Frontal cortex (tissue), 4 donors: ENCODE data around the gene COBL. TPM values are rescaled to one million over a fixed set of nuclear protein-coding genes. Genes with fewer than 3 reads are reported as not detected.

ENCODE experiments used
- DNase-seq, 2 donors: peaks; one replicate each; pipeline ENCODE4 v3.0.0; 2012; ENCODE audit warnings: low spot score in 2 of 2
- FAIRE-seq: peaks from 2 replicates; lab custom pipeline; 2012; peaks lifted over from hg19 to GRCh38; lab: Jason Lieb, UNC
- total RNA-seq: library from RNA; depleted of rRNA; stranded (reverse); fragments of >200 nt; gene quantifications from one replicate; pipeline ENCODE4 v1.2.3, GENCODE V29; 2014
- donor health status: control.
- donor health status: control.
- donor health status: control.

COBL gene
- total RNA-seq, 1 donor from 2014 or later = 2.4 TPM

GRCh38 chr7:51309361-51310130 lies 7.1 kb downstream of the COBL start:
- no peak for DNase-seq
- FAIRE-seq = no peak

DNA sequence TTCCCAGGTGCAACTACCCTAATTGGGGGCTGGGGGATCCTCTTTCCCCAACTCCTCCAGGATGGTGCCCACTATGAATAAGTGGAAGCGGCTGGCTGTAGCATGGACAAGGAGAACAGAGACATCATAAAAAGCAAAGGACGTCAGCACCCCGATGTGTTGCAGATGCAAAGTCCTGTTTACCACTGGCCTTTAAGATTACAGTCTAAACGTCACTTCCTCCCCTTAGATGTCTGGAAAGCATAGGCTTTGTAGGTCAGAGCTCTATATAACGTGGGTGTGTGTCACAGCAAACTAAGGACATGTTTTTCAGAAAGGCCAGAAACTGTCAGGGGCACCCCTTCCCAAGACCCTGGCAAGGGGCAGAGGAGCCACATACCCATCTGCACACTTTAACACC lies 7.9 kb downstream of the COBL start:
- FAIRE-seq (no peak), DNase-seq (no peak)

- DNase-seq = no peak
- FAIRE-seq = no peak
These were observed 8.3 kb downstream of the COBL start for GRCh38 chr7:51308265-51308664.

- DNase-seq = no peak
- FAIRE-seq = no peak
These were observed 8.9 kb downstream of the COBL start for GRCh38 chr7:51307651-51308210.

DNA sequence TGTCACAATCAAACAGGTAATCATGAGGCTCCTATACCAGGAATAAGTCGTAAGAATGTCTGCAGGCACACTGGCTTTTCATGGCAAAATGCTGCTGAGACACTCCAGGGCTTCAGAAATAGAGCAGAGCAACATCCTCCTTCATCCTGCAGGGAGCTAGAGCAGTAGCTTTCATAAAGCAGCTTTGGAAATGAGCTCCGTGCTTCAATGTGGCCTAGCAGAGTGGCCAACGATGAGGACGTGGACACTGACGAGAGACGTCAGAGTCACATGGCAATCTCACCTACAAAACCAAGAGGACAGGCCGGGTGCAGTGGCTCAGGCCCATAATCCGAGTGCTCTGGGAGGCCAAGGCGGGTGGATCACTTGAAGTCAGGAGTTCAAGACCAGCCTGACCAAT lies 9.8 kb downstream of the COBL start:
- FAIRE-seq = no peak
- DNase-seq = no peak

DNA sequence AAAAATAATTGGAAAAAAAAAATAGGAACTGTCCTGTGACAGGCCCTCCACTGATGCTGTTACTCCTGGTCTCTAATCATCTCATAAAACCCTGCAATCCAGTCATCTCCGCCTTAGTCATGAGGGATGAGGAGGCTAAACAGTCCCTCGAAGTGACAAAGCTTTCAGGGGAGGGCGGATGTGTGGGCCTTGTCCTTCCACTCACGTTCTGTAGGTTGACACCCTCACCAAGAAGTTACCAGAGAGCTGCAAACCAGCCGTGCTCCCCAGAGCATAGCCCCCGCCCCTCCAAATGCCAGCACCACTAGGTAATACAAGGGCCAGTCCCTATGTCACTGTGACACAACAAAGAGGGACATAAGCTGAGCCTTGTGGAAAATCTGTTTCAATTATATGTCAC lies 11.9 kb downstream of the COBL start:
- FAIRE-seq (no peak), DNase-seq (no peak)

- DNase-seq (no peak), FAIRE-seq (no peak)
These were observed 13.5 kb downstream of the COBL start for GRCh38 chr7:51303142-51303525.

DNA sequence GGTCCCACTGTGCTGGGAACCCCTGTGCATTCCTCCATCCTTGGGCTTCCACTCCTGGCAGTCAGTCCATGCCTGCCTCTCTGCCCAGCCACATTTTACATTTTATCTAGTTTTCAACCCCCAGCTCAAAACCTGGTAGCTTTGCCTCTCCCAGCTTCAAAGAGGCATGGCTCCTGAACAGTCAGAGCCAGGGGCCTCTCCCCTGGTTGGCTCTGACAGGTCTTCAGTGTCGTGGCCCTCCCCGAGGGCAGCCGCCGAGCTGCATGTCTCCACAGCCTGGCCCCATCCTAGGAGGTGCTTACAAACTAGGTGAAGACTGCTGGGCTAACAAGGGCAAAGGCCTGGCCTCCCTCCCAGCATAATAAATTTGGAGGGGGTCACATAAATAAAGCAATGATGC lies 14.8 kb downstream of the COBL start:
- DNase-seq (no peak), FAIRE-seq (no peak)

GRCh38 chr7:51300762-51301674 lies 15.6 kb downstream of the COBL start:
- no peak for FAIRE-seq
- no peak for DNase-seq

DNA sequence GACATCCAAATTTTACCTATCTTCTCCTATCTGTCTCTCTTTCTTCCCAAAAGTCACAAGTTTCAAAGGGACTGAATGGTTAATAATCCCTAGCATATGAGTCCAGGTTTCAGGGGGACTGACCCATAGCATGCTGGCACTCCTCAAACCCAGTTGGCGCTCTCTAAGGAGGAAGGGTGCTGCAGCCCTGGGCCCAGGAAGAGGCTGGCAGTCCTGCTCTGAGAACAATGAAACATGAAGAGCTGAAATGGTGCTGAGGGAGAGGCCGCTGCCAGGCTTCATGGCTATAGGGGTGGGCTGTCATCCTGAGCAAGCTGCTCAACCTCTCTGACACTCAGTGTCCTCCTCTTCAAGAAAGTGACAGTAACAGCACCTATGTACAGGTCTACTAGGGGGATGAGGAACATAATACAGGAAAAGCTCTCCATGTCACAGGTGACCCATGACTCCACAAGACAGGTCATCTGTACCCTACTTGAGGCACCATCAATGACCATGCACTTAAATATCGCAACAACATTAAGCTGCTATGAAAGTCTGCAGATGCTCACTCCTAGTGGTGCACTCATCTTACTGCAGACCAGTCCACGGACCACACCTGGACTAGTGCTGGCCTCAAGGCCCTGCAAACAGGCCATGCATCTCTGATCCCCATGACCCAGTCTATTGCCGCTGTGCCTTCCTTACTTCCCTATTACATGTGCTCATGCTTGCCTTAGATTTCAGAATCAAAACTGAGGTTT lies 17.0 kb downstream of the COBL start:
- DNase-seq = no peak
- no peak for FAIRE-seq

- no peak for FAIRE-seq
- DNase-seq = no peak
These were observed 17.7 kb downstream of the COBL start for GRCh38 chr7:51298912-51299311.

DNA sequence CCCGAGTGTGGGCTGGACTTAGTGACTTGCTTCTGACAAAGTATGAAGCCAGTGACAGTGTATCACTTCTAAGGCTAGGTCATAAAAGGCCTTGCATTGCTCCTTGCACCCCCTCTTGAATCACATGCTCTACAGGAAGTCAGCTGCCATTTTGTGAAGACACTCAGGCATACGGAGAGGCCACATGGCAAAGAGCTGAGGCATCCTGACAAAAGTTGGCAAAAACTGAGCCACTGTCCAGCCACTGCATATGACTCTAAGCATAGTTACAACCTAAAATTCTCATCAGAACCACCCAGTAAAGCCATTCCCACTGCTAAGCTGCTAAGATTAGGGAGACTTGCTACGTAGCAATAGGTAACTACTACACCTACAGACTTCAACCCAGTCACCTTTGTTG lies 18.6 kb downstream of the COBL start:
- DNase-seq (no peak), FAIRE-seq (no peak)

- DNase-seq = no peak
- no peak for FAIRE-seq
These were observed 21.0 kb downstream of the COBL start for GRCh38 chr7:51295440-51296245.

- FAIRE-seq (no peak), DNase-seq (no peak)
These were observed 24.0 kb downstream of the COBL start for GRCh38 chr7:51292596-51292995.

- no peak for FAIRE-seq
- DNase-seq = no peak
These were observed 25.7 kb downstream of the COBL start for GRCh38 chr7:51290702-51291540.

DNA sequence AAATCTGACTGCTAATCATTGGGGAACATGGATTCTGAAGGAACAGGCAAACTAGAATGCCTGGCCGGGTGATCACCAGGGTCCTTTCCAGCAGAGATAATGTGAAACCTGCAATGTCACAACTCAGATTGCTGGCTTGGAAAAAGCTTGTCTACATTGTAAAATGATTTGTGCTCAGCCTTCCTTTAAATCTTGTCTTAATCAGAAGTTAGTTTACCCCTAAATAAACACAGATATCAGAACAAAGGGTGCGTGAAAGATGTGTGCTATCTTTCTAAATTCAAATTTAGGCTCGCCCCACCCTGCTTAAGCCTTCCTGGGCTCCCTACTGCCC lies 26.3 kb downstream of the COBL start:
- DNase-seq = no peak
- FAIRE-seq = no peak

DNA sequence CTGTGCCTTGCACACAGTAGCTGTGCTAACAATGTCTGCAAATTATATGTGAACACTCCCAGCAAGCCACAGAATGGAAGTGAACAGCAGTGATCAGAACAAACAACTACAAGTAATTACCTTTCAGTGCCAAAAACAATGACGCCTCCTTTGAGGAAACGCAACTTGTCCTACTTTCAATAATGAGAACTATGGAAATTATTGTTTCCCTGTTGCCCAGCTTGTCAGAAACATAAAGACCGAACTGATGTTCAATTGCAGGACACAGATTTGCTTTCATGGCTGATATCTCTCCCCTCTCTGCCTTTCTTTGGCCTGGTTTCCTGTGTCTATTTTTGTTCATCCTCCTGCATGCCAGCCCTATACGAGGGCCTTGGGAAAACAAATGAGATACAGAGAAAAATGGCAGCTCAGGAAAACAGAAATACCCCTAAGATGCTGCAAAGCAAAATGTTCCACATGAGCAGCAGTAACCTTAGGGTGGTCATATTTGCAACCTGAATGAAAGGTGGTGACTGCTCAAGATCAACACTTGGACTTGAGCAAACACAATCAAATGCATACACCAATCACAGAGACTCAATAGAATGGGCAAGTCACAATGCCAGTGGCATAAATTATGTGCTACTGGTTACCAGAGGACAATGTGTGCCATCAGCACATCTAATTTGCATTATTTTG lies 26.8 kb downstream of the COBL start:
- no peak for DNase-seq
- no peak for FAIRE-seq
